ENCODE results near the gene FBXO4. TPM values are rescaled to one million over a fixed set of nuclear protein-coding genes. Genes with fewer than 3 reads are reported as not detected.

The FBXO4 gene
- total and polyA plus RNA-seq, 2 of the 8 experiments (the other 6 are each of a cell fraction or from before 2014, with no cell fraction given): 0.60 to 0.88 TPM

DNA sequence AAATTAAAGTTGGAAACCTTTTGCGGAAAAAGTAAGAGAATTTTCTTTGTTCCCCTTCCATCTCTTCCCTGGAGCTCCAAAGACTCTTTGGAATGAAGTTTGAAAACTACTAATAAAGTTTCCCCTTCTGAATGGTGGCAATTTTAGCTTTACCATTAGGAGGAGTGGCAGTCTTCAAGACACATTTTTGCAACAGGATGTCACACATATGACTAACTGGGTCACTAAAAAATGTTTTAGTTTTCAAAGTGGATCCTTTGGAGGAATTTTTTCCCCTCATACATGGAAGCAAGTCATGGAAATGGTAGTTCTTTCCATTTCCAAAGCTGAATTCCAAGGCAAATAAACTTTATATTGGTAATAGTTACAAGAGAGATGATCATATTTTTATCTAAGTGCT is 15.6 kb downstream of the FBXO4 start:
- no peak overlapping the region for H4K91ac ChIP-seq (replicated peaks; ENCODE audit: insufficient read length, low read length)
- no peak overlapping the region for H3K23ac ChIP-seq (ENCODE audit: insufficient read length)
- H2BK5ac ChIP-seq (ENCODE audit: low read depth, low read length): no peak overlapping the region
- H3K79me1 ChIP-seq (ENCODE audit: low read depth, low read length): no peaks in the 10 kb centered on the region
- no peaks in the 10 kb centered on the region for H3K79me2 ChIP-seq (ENCODE audit: control insufficient read depth in 1 of 2, insufficient read depth in 2 of 2, low read length in 2 of 2)
- H2AK5ac ChIP-seq (ENCODE audit: low read depth, low read length): no peak overlapping the region
- no peak overlapping the region for H2BK120ac ChIP-seq (replicated peaks; ENCODE audit: low read depth, low read length)
- DNase-seq (ENCODE audit: low read depth in 1 of 2, low spot score in 2 of 2) (no peak), FAIRE-seq (no peak)
- H3K9ac ChIP-seq (replicated peaks in 1 of 4; ENCODE audit: extremely low read depth in 1 of 4, low read depth in 3 of 4, low read length in 3 of 4): no peak overlapping the region
- H2BK12ac ChIP-seq (ENCODE audit: low read depth, low read length): no peak overlapping the region
- WGBS, 2 experiments (ENCODE audit: extremely low coverage in 1 of 2, insufficient coverage in 1 of 2, insufficient read length in 1 of 2, insufficient replicate concordance in 2 of 2, low coverage in 1 of 2, low lambda C conversion rate in 2 of 2, missing lambda C conversion rate in 1 of 2): 93% methylated on average over 1 of the region's 1 CpG; no CpG with 5 or more reads in 1 of the 2 experiments
- no peak overlapping the region for H4K8ac ChIP-seq (ENCODE audit: extremely low read depth, insufficient read depth, low read length)
- no peak overlapping the region for H4K5ac ChIP-seq (ENCODE audit: insufficient read length, low read depth, low read length)
- H3K14ac ChIP-seq (ENCODE audit: insufficient read length): no peak overlapping the region
- H4K20me1 ChIP-seq (replicated peaks in 1 of 2; ENCODE audit: control insufficient read depth in 1 of 2, insufficient read depth in 2 of 2, low read length in 2 of 2): no peaks in the 10 kb centered on the region
- H3K4me3 ChIP-seq (ENCODE audit: extremely low read depth in 1 of 4, insufficient read depth in 2 of 4, low read depth in 3 of 4, low read length in 4 of 4): no peak overlapping the region
- H3K23me2 ChIP-seq (ENCODE audit: low read depth, low read length): no peaks in the 10 kb centered on the region
- no peak overlapping the region for H2AFZ ChIP-seq (ENCODE audit: low read length)
- H3K18ac ChIP-seq (ENCODE audit: extremely low read depth, low read length): no peak overlapping the region
- no peaks in the 10 kb centered on the region for H3K9me3 ChIP-seq (ENCODE audit: insufficient read depth in 2 of 2, low read depth in 1 of 2, low read length in 1 of 2)
- no peaks in the 10 kb centered on the region for H3K36me3 ChIP-seq (ENCODE audit: control insufficient read depth in 2 of 4, insufficient read depth in 4 of 4, low read length in 3 of 4)
- CTCF ChIA-PET (ENCODE audit: partially characterized antibody): interaction anchor here (0.6 kb wide), 1 partner anchor 172 kb away, joined by 3 read pairs; no protein-coding TSS in a partner anchor
- H3K56ac ChIP-seq (replicated peaks; ENCODE audit: insufficient read length, low read depth, low read length): no peak overlapping the region
- no peak overlapping the region for H3K4ac ChIP-seq (replicated peaks; ENCODE audit: insufficient read length, low read depth, low read length)
- no peak overlapping the region for H2BK20ac ChIP-seq (ENCODE audit: low read length)
- no peak overlapping the region for H2BK15ac ChIP-seq (ENCODE audit: low read length)
- H3K27ac ChIP-seq (ENCODE audit: low read depth, low read length): no peak overlapping the region
- no peaks in the 10 kb centered on the region for H3K4me1 ChIP-seq (replicated peaks in 1 of 4; ENCODE audit: control insufficient read depth in 3 of 4, insufficient read depth in 4 of 4, low read length in 3 of 4)
- H3K27me3 ChIP-seq (replicated peaks in 1 of 4; ENCODE audit: control insufficient read depth in 3 of 4, extremely low read depth in 1 of 4, insufficient read depth in 3 of 4, low read length in 3 of 4): no peaks in the 10 kb centered on the region
- POLR2A ChIA-PET (ENCODE audit: partially characterized antibody): interaction anchor here (0.7 kb wide), 1 partner anchor 27 kb away, joined by 3 read pairs; no protein-coding TSS in a partner anchor
- H3K4me2 ChIP-seq (ENCODE audit: insufficient read depth in 1 of 2, low read depth in 2 of 2, low read length in 2 of 2): no peak overlapping the region
- TF ChIP-seq SP1 (IDR thresholded peaks at IDR 0.05; ENCODE audit: low read depth, low read length) (no peak), KDM4A (IDR thresholded peaks at IDR 0.05; ENCODE audit: low read depth, low read length, severe bottlenecking) (no peak), RAD21 (IDR thresholded peaks at IDR 0.05 in 1 of 2, conservative IDR thresholded peaks at IDR 0.05 in 1 of 2; ENCODE audit: low read depth in 2 of 2, low read length in 2 of 2) (no peak), SRF (IDR thresholded peaks at IDR 0.05; ENCODE audit: low read depth, low read length) (no peak), POLR2A (IDR thresholded peaks at IDR 0.05; ENCODE audit: control extremely low read depth in 1 of 2, low read depth in 2 of 2, low read length in 2 of 2) (no peak), SP2 (IDR thresholded peaks at IDR 0.05; ENCODE audit: low read length) (no peak), CHD1 (IDR thresholded peaks at IDR 0.05; ENCODE audit: low read depth, low read length) (no peak), TEAD4 (IDR thresholded peaks at IDR 0.05; ENCODE audit: low read depth, low read length) (no peak), TBP (IDR thresholded peaks at IDR 0.05; ENCODE audit: low read depth, low read length) (no peak), BCL11A (IDR thresholded peaks at IDR 0.05; ENCODE audit: low read depth in 2 of 2, low read length in 2 of 2) (no peak), BACH1 (IDR thresholded peaks at IDR 0.05; ENCODE audit: low read length) (no peak), SIN3A (conservative IDR thresholded peaks at IDR 0.05 in 1 of 2, IDR thresholded peaks at IDR 0.05 in 1 of 2; ENCODE audit: low read depth in 1 of 2, low read length in 2 of 2) (no peak), CBX8 (IDR thresholded peaks at IDR 0.05; ENCODE audit: borderline replicate concordance, low read depth, low read length) (no peak), FOSL1 (IDR thresholded peaks at IDR 0.05; ENCODE audit: insufficient read depth, low read depth, low read length) (no peak), KDM5A (IDR thresholded peaks at IDR 0.05; ENCODE audit: low read length) (no peak)

Data from H1 (cell line).